GM19238 (cell line): ENCODE measurements around the gene AHCYL1.
"Not testable (repeated sequence)": the region's sequence is repeated elsewhere in the genome, so short reads cannot be mapped to it uniquely, and the experiment has no call there.

Experiments used
- DNase-seq: peaks from one replicate; pipeline ENCODE4 v3.0.0; 2011; ENCODE audit warnings: low spot score; ENCODE audit not compliant: insufficient read length

Gene AHCYL1

DNA sequence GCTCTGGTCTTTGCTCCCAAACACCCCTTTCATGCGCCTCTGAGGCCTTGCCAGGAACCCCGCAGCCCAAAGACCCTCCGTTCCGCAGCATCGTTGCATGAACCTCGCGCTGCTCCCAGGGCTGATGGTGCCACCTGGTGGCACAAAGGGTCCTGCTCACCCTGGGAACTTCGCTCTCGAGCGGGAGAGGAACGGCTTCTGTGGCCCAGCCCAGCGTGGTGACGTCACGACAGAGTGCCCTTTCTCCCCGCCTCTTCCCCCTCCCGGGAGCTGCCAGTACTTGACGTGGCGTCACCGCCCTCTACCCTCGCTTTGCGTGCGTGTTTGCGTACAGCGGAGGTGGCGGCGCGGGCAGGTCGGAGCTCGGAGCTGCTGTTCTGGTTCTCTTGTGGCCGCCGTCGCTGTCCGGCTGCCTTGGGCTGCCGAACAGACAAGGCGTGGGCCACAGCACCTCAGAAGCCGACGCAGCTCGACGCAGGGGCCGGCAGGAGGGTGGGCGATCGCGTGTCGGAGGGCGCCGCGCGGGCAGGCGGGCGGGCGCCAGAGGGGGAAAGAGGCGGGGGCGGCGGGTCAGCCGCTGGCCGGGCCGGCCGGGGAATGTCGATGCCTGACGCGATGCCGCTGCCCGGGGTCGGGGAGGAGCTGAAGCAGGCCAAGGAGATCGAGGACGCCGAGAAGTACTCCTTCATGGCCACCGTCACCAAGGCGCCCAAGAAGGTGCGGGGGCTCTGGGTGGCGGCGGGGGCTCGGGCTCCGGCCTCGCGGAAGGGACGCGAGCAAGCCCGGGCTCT lies at the start of gene AHCYL1:
Gene AHCYL1 (plus strand): TSS at position 310 of the 791 bp plus-strand sequence. CDS start 288 bp downstream, at position 598.
- DNase-seq, result peak; percentile 99

DNA sequence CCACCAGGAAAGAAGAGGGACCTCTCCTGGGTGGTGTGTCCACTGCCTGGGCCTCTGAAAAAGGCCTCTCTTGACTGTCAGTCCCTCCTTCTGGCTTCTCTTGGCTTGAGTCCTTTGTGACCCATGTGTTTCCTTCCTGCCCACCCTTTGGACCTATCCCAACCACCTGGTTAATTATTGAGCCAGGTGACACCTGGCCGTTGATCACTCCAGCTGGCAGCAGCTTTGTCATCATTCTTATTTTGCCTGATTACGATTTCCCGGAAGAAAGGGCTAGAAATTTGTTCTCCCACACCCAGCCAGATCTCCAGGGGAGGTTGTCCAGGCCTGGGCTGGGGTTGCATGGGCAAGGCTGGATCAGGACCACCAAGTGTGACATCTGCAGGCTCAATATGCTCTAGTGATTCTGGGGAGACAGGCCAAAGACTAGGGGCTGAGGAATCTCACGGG lies 49.1 kb upstream of the AHCYL1 start:
- DNase-seq, result no peak

GRCh38 chr1:109937738-109938137 lies 46.8 kb upstream of the AHCYL1 start:
- DNase-seq, result no peak

DNA sequence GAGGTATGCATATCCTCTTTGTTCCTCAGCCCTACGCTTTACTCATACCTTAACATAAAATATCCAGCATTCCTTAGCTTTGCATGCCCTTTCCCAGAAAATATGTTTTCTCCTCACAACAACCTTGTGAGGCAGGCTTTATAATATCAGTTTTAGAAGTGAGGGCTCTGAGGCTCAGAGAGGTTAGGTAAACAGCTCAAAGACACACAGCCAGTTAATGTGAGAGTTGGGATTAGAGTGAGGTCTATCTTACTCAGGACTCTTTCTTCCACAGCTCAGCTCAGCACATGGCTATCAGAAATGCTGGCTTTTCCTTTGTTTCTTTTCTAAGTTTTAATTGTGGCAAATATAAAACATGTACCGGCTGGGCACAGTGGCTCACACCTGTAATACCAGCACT lies 46.0 kb upstream of the AHCYL1 start:
- no peak for DNase-seq

DNA sequence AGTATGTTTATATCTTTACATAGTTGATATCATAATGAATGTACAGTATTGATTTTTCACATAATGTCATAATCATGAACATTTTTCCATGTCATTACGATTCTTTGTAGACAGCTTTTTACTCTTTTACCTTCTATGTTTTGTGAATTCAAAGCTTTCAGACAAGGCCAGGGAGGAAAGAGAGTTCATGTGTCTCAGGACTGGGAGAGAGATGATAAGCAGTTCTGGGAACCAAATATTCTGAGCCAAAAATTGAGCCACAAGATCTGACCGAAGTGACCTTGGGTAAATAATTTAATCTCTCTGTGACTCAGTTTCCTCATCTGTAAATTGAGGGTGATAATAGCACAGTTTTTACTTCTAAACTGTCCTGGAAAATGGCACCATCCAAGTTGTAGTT lies 42.1 kb upstream of the AHCYL1 start:
- no peak for DNase-seq

- DNase-seq, result no peak
Measured at GRCh38 chr1:109944541-109944940, 40.0 kb upstream of the AHCYL1 start.

DNA sequence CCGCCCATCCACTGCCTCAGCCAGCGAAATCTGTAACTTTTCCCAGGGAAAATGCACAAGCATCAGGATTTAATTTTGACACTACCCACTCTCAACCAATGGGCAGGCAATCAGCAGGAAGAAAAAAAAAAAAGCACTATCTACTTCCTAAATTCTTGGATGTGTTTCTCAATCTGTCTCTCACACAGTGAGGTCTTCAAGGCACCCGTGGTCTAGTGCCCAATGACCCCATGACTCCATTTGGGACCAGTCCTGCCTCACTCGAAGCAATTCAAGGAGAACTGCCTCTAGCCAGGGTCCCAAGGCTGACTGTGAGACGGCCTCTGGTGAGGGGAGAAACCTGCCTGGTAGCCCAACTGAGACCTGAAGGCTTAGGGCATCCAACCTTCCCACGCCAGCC lies 38.1 kb upstream of the AHCYL1 start:
- no peak for DNase-seq

GRCh38 chr1:109947582-109948284 lies 36.8 kb upstream of the AHCYL1 start:
- no peak for DNase-seq

- no peak for DNase-seq
Measured at GRCh38 chr1:109948285-109948630, 36.3 kb upstream of the AHCYL1 start.

- no peak for DNase-seq
Measured at GRCh38 chr1:109950038-109950437, 34.5 kb upstream of the AHCYL1 start.

GRCh38 chr1:109950509-109950908 lies 34.1 kb upstream of the AHCYL1 start:
- no peak for DNase-seq

GRCh38 chr1:109951501-109951900 lies 33.1 kb upstream of the AHCYL1 start:
- not testable (repeated sequence) for DNase-seq

- no peak for DNase-seq
Measured at GRCh38 chr1:109954041-109954512, 30.5 kb upstream of the AHCYL1 start.

DNA sequence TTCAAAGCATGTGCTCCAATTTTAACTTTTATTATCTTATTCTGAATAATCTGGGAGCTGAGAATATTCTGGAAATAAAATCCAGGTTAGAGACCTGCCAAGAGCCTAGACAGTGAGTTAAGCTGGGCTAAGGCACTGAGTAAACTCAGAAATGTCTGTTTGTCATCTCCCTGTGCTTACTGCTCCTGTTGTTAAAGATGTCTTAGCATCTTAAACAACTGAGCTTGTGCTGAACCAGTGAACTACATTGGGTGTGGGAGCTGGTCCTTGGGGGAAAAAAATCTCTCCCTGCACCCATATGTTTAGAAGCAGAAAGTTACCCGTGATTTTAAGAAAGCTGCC lies 25.0 kb upstream of the AHCYL1 start:
- DNase-seq, result no peak

- no peak for DNase-seq
Measured at GRCh38 chr1:109959974-109960744, 24.4 kb upstream of the AHCYL1 start.

GRCh38 chr1:109960745-109961094 lies 23.8 kb upstream of the AHCYL1 start:
- DNase-seq, result no peak

DNA sequence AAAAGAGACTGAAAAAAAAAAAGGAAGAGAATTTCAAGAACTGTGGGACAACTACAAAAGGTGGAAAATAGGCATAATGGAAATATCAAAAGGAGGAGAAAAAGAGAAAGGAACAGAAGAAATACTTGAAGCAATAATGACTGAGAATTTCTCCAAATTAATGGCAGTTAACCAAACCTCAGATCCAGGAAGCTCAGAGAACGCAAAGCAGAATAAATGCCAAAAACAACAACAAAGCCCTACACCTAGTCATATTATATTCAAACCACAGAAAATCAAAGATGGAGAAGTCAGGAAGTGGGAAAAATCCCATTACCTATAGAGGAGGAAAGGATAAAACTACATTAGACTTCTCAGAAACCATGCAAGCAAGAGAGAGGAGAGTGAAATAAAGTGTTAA lies 20.7 kb upstream of the AHCYL1 start:
- no peak for DNase-seq

DNA sequence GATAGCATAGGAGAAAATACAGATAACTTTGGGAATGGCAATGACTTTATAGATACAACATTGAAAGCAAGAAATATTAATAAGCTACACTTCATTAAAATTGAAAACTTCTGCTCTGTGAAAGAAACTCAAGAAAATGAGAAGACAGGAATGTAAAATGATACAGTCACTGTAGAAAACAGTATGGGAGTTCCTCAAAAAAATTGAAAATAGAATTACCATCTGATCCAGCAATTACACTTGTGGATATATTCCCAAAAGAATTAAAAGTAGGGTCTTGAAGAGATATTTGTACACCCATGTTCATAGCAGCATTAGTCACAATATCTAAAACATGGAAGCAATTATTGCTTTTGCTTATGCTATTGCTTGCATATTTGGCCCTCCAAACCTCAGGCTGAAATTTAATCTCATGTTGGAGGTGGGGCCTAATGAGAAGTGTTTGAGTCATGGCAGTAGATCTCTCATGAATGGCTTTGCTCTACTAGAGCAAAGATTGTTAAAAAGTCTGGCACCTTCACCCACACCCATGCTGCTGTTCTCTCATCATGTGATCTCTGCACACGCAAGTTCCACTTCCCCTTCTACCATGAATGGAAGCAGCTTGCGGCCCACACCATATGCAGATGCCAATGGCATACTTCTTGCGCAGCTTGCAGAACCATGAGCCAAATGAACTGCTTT lies 15.3 kb upstream of the AHCYL1 start:
- no peak for DNase-seq

DNA sequence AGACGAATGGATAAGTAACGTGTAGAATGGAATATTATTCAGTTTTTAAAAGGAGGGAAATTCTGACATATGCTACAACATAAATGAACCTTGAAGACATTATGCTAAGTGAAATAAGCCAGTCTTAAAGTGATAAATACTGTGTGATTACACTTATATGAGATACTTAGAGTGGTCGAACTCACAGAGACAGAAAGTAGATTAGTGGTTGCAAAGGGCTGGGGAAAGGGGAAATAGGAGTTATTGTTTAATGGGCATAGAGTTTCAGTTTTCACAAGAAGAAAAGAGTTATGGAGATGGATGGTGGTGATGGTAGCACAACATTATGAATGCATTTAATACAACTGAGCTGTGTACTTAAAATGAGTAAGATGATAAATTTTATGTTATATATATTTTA lies 14.7 kb upstream of the AHCYL1 start:
- no peak for DNase-seq

DNA sequence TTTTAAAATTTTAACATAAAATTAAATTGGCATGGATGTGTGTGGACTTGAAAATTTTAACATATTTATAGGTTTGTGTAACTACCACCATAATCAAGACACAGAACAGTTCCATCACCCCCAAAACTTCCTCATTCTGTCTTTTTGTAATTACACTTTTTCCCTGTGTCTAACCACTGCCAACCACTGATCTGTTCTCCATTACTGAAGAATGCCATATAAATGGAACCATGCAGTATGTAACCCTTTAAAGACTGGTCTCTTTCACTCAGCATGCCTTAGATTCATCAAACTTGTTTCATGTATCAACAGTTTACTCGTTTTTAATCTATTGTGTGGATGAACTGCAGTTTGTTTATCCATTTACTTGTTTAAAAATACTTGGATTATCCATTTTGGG lies 13.0 kb upstream of the AHCYL1 start:
- DNase-seq, result no peak

DNA sequence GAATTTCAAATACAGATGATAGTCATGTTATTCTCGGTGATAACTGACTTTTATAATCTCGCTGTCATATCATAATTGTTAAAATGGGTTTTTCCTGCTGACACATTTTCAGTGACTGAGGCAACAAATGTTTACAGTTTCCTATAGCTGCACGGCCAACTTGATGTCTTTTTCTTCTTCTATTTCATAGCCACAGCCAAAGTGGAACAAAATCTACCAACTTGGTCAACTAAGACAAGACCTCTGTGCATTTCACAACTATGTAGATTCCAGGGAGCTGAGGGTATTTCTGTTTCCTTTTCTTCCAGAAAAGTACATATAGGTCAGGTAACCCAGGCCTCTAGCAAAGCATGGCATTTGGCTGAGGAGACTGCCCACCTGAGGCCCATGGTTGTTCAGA lies 10.4 kb upstream of the AHCYL1 start:
- no peak for DNase-seq

DNA sequence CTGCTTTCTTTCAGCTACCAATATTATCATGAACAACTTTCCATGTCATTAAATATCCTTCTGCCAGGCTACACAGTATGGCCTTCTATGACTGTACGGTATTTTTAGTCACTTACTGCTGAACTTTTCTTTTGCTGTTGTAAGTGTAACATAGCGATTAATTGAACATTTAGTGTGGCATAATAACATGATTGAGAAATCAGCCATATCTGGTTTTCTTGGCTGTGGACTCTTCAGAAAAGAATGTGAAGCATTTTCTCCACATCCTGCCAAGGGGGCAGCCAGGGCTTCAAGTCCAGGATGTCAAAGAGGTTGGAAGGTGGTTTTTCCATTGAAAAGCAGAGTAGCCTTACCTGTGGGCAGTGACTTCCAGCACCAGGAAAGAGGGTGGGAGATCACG lies 8.8 kb upstream of the AHCYL1 start:
- DNase-seq, result no peak
